ENCODE measurements around the gene ATP11C. TPM values are rescaled to one million over a fixed set of nuclear protein-coding genes. Genes with fewer than 3 reads are reported as not detected.

Gene ATP11C
- polyA plus RNA-seq, 3 donors = 1.6 to 6.7 (median 2.5) TPM

DNA sequence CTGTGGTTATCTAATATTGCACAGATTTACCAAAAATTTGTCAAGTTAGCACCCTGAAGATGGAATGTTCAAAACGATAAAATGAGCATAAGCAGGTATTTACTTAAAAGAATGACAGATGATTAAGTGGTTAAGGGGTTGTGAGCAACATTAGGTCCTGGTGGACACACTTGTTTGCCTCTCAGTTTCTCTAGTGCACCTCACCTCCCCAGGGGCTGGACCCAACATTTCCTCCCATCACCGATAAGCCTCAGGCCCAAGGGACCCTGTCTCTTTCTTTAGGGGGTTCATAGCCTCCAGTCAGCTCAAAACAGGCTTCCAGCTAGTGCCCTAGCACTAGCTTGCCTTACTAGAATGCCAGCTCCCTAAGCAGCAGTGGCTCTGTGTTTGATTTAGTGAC, 88.0 kb downstream of the ATP11C start:
- H3K4me3 Mint-ChIP-seq = no peak overlapping the region
- H3K27me3 Mint-ChIP-seq (ENCODE audit: low read depth in 3 of 3) = peaks cover 0 to 1% (median 0%) of the 10 kb centered on the region in 3 donors
- intact Hi-C loops (cut with micrococcal nuclease) = no loop called here
- no peaks in the 10 kb centered on the region for H3K9me3 ChIP-seq (replicated peaks in 1 of 2; ENCODE audit: control insufficient read depth in 1 of 2, insufficient read depth in 1 of 2, low read length in 2 of 2)
- TF ChIP-seq CTCF (IDR thresholded peaks at IDR 0.05) = no peak
- H3K9me3 Mint-ChIP-seq = peaks cover 0 to 3% (median 0%) of the 10 kb centered on the region in 7 donors
- WGBS (ENCODE audit: insufficient coverage) = no CpG with 5 or more reads among the region's 2 CpGs
- no peaks in the 10 kb centered on the region for H3K36me3 ChIP-seq (replicated peaks in 1 of 2; ENCODE audit: control insufficient read depth in 1 of 2, insufficient read depth in 2 of 2, low read length in 2 of 2)
- H3K79me2 ChIP-seq (ENCODE audit: insufficient read depth, low read length) = no peaks in the 10 kb centered on the region
- no peaks in the 10 kb centered on the region for H3K4me1 Mint-ChIP-seq
- no peak overlapping the region for H3K27ac Mint-ChIP-seq
- H3K9ac ChIP-seq (ENCODE audit: insufficient read depth, low read length, poor library complexity, severe bottlenecking) = no peak overlapping the region
- no peak overlapping the region for H3K4me3 ChIP-seq (replicated peaks in 1 of 3; ENCODE audit: low read depth in 2 of 3, low read length in 3 of 3)
- no peaks in the 10 kb centered on the region for H3K27me3 ChIP-seq (ENCODE audit: control insufficient read depth in 2 of 2, insufficient read depth in 2 of 2, low read length in 2 of 2)
- no peak overlapping the region for H3K27ac ChIP-seq (ENCODE audit: low read depth in 1 of 2, low read length in 2 of 2)
- peaks cover under 1 to 2% of the 10 kb centered on the region in 2 donors for H3K36me3 Mint-ChIP-seq
- H3K4me2 ChIP-seq (replicated peaks; ENCODE audit: extremely low read depth, low read length, poor library complexity, severe bottlenecking) = no peak overlapping the region
- DNase-seq = no peak
- no peak overlapping the region for H2AFZ ChIP-seq (ENCODE audit: insufficient read depth, low read depth, low read length, poor library complexity, severe bottlenecking)
- no peaks in the 10 kb centered on the region for H3K4me1 ChIP-seq (ENCODE audit: control insufficient read depth in 1 of 2, insufficient read depth in 2 of 2, low read length in 2 of 2)
- peaks cover 4% of the 10 kb centered on the region for H4K20me1 ChIP-seq (ENCODE audit: insufficient read depth, low read length)

GRCh38 chrX:139844163-139844562, 88.7 kb downstream of the ATP11C start:
- no peak overlapping the region for H3K9ac ChIP-seq (ENCODE audit: insufficient read depth, low read length, poor library complexity, severe bottlenecking)
- H3K4me1 ChIP-seq (ENCODE audit: control insufficient read depth in 1 of 2, insufficient read depth in 2 of 2, low read length in 2 of 2) = no peaks in the 10 kb centered on the region
- H3K4me3 ChIP-seq (replicated peaks in 1 of 3; ENCODE audit: low read depth in 2 of 3, low read length in 3 of 3) = no peak overlapping the region
- H3K4me2 ChIP-seq (replicated peaks; ENCODE audit: extremely low read depth, low read length, poor library complexity, severe bottlenecking) = no peak overlapping the region
- H3K36me3 ChIP-seq (replicated peaks in 1 of 2; ENCODE audit: control insufficient read depth in 1 of 2, insufficient read depth in 2 of 2, low read length in 2 of 2) = no peaks in the 10 kb centered on the region
- Mint-ChIP-seq H3K4me1 (no peaks in the 10 kb centered on the region), H3K27ac (no peak overlapping the region), H3K4me3 (no peak overlapping the region), H3K9me3 (peaks cover 0 to 8% (median 2%) of the 10 kb centered on the region in 7 donors), H3K27me3 (ENCODE audit: low read depth in 3 of 3) (peaks cover 0 to 1% (median 0%) of the 10 kb centered on the region in 3 donors), H3K36me3 (peaks cover 3 to 6% of the 10 kb centered on the region in 2 donors)
- intact Hi-C loops (cut with micrococcal nuclease) = no loop called here
- peaks cover 4% of the 10 kb centered on the region for H4K20me1 ChIP-seq (ENCODE audit: insufficient read depth, low read length)
- no peak for DNase-seq
- no peak for TF ChIP-seq CTCF (IDR thresholded peaks at IDR 0.05)
- H3K27ac ChIP-seq (ENCODE audit: low read depth in 1 of 2, low read length in 2 of 2) = no peak overlapping the region
- no CpG with 5 or more reads among the region's 2 CpGs for WGBS (ENCODE audit: insufficient coverage)
- no peaks in the 10 kb centered on the region for H3K27me3 ChIP-seq (ENCODE audit: control insufficient read depth in 2 of 2, insufficient read depth in 2 of 2, low read length in 2 of 2)
- H2AFZ ChIP-seq (ENCODE audit: insufficient read depth, low read depth, low read length, poor library complexity, severe bottlenecking) = no peak overlapping the region
- no peaks in the 10 kb centered on the region for H3K9me3 ChIP-seq (replicated peaks in 1 of 2; ENCODE audit: control insufficient read depth in 1 of 2, insufficient read depth in 1 of 2, low read length in 2 of 2)
- no peaks in the 10 kb centered on the region for H3K79me2 ChIP-seq (ENCODE audit: insufficient read depth, low read length)
